ENCODE measurements around the gene SLC25A21.

DNA sequence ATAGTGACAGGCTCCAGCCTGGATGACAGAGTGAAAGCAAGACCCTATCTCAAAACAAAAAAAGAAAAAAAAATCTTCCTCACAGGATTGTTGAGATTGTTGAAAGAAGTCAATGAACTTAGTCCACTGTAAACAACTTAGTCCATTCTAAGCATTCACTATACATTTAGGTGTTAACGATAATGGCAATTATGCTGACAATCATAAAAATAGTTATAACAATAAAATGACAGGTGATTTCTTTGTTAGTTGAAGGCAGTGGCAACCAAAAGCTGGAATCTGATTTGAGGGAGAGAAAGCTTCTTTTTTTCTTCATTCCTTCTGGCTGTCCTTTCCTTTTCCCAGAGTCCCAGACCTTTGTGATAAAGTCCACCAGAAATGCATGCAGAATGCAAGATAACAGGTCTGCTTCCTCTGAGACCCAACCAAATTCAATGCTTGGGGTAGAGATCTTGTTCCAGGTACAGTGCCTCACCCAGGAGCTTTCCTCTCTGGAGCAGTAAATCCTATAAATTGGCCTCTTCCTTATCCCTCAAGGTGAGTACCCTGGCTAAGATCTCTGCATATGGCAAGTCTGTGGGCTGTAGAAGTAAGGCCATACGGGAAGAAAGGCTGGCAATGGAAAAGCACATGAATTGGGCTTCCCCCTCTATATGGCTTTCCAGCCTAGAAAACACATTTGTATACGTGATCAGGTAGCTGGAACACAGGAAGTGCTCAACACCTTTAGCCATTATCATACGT lies 458.3 kb downstream of the SLC25A21 start:
- TF ChIP-seq POLR2AphosphoS5 (IDR thresholded peaks at IDR 0.05; ENCODE audit: borderline replicate concordance, low read depth, low read length) (no peak), EZH2 (IDR thresholded peaks at IDR 0.05) (no peak), FOXP2 (optimal IDR thresholded peaks at IDR 0.05; ENCODE audit: control extremely low read depth, extremely low read length, insufficient read depth) (no peak)

Measured in SK-N-MC (cell line).